ENCODE data around the gene ANKRD44. TPM values are rescaled to one million over a fixed set of nuclear protein-coding genes. Genes with fewer than 3 reads are reported as not detected.

Gene ANKRD44
- total RNA-seq, 1 donor from 2014 or later, result 12.0 TPM

DNA sequence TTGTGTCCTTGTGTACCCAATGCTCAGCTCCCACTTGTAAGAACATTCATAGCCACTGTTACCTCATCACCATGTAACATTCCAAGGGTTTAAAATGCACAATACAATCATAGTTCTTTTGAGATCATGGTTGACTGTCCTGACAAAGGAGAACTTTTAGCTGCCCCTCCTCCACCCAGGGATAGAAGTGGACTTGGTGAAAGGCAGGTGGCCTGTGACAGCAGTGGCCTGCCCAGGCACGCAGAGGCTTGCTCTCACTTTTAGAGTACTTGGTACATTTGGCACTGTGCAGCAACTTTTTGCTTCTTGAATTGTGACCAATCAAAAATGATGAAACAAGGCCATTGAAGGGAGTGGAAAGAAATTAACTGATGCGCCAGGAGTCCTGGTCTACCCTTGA is 108.7 kb downstream of the ANKRD44 start:
- TF ChIP-seq, protein P1, sequence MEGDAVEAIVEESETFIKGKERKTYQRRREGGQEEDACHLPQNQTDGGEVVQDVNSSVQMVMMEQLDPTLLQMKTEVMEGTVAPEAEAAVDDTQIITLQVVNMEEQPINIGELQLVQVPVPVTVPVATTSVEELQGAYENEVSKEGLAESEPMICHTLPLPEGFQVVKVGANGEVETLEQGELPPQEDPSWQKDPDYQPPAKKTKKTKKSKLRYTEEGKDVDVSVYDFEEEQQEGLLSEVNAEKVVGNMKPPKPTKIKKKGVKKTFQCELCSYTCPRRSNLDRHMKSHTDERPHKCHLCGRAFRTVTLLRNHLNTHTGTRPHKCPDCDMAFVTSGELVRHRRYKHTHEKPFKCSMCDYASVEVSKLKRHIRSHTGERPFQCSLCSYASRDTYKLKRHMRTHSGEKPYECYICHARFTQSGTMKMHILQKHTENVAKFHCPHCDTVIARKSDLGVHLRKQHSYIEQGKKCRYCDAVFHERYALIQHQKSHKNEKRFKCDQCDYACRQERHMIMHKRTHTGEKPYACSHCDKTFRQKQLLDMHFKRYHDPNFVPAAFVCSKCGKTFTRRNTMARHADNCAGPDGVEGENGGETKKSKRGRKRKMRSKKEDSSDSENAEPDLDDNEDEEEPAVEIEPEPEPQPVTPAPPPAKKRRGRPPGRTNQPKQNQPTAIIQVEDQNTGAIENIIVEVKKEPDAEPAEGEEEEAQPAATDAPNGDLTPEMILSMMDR (IDR thresholded peaks at IDR 0.05; ENCODE audit: partially characterized antibody, unreplicated experiment), result no peak
- Mint-ChIP-seq H3K27me3 (ENCODE audit: unreplicated experiment) (no peaks in the 10 kb centered on the region), H3K27ac (ENCODE audit: unreplicated experiment) (no peak overlapping the region), H3K4me3 (ENCODE audit: unreplicated experiment) (no peak overlapping the region), H3K4me1 (ENCODE audit: low read depth, unreplicated experiment) (no peaks in the 10 kb centered on the region), H3K9me3 (ENCODE audit: unreplicated experiment) (peaks cover 1% of the 10 kb centered on the region), H3K36me3 (ENCODE audit: unreplicated experiment) (no peaks in the 10 kb centered on the region)
- no peak for DNase-seq

DNA sequence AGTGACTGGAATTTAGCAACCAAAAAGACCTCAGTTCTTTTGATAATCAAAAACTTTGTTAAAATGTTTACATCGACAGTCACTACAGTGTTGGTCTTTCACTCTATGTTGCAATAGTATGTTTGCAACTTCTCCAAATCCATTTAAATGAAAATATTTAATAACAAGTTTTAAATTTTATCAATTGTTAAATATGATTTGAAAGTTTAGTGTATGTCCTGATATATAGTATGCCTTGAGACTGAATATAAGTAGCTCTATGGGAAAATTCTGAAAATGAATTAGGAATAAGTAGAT is 109.9 kb downstream of the ANKRD44 start:
- Mint-ChIP-seq H3K27ac (ENCODE audit: unreplicated experiment) (no peak overlapping the region), H3K4me1 (ENCODE audit: low read depth, unreplicated experiment) (no peaks in the 10 kb centered on the region), H3K4me3 (ENCODE audit: unreplicated experiment) (no peak overlapping the region), H3K9me3 (ENCODE audit: unreplicated experiment) (peaks cover 1% of the 10 kb centered on the region), H3K27me3 (ENCODE audit: unreplicated experiment) (no peaks in the 10 kb centered on the region), H3K36me3 (ENCODE audit: unreplicated experiment) (no peaks in the 10 kb centered on the region)
- TF ChIP-seq, protein P1 (IDR thresholded peaks at IDR 0.05; ENCODE audit: partially characterized antibody, unreplicated experiment), result no peak
- DNase-seq, result no peak

DNA sequence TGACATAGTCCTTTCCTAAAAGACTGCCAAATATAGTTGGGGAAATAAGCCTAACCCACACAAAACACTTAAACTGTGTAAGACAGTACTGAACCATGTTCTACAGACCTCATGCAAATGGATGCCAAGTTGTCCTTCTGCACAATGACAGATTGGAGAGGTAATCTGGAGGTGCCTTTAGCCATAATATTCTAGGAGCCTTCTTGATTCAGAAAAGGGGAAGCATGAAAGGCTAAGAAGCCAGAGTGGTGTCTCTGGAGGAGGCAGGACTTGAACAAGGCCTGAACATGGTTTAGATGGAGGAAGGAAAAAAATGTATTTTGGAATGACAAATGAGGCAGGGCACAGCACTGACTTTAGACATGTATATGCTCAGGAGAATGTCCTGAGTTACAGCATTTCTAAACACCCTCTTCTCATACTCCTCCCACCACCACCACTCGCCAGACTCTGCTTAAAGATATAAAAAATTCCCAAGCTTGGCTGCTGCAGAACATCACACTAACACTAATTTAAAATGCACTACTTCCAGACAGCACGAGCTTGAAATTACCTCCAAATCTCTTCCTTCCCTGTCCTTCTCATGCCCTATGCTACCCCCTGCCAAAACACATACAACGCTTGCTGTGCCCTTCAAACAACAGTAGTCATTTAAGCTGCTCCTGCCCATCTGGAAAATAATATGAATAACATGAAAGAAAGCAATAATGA is 110.4 kb downstream of the ANKRD44 start:
- Mint-ChIP-seq H3K4me3 (ENCODE audit: unreplicated experiment) (no peak overlapping the region), H3K9me3 (ENCODE audit: unreplicated experiment) (peaks cover 1% of the 10 kb centered on the region), H3K4me1 (ENCODE audit: low read depth, unreplicated experiment) (no peaks in the 10 kb centered on the region), H3K36me3 (ENCODE audit: unreplicated experiment) (no peaks in the 10 kb centered on the region), H3K27ac (ENCODE audit: unreplicated experiment) (no peak overlapping the region), H3K27me3 (ENCODE audit: unreplicated experiment) (no peaks in the 10 kb centered on the region)
- no peak for DNase-seq
- TF ChIP-seq, protein P1 (IDR thresholded peaks at IDR 0.05; ENCODE audit: partially characterized antibody, unreplicated experiment), result no peak

DNA sequence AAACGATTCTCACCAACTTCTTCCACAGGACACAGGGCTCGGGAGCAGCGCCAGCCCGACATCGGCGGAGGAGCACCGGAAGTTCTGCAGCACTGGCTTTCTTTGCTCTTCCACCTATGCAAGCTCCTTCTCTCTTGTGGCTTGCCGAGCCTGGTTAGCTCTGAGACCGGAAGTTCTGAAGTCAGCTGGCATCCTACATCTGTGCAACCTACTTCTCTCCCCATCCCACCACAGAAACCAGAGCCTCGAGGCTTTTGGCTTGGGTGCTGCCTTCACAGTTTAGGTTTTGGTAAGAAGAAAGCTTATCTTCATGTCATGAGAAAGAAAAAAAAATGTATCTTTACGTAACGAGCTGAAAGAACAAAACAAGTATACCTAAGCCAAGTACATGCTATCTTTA is 111.7 kb downstream of the ANKRD44 start:
- Mint-ChIP-seq H3K36me3 (ENCODE audit: unreplicated experiment) (no peaks in the 10 kb centered on the region), H3K9me3 (ENCODE audit: unreplicated experiment) (peaks cover 1% of the 10 kb centered on the region), H3K4me1 (ENCODE audit: low read depth, unreplicated experiment) (no peaks in the 10 kb centered on the region), H3K27me3 (ENCODE audit: unreplicated experiment) (no peaks in the 10 kb centered on the region), H3K4me3 (ENCODE audit: unreplicated experiment) (no peak overlapping the region), H3K27ac (ENCODE audit: unreplicated experiment) (no peak overlapping the region)
- DNase-seq, result no peak
- TF ChIP-seq, protein P1 (IDR thresholded peaks at IDR 0.05; ENCODE audit: partially characterized antibody, unreplicated experiment), result no peak

DNA sequence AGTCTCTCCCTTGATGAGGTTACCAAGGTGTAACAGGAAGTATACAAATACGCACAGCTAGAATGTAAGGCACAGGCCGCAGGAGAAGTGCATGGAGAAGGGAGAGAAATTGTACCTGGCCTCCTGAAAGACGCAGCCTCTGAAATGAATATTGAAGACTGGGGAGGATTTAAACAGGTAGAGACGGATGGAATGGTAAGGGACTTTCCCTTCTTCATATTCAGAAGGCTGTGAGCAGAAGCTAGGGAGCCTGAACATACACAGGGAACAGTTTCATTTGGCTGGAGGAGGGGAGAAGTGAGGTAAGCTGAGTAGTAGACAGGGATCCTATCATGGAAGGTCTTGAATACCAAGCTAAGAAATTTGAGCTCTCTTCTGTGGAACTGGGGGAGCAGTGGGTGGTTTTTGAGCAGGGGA is 112.7 kb downstream of the ANKRD44 start:
- Mint-ChIP-seq H3K9me3 (ENCODE audit: unreplicated experiment) (peaks cover 1% of the 10 kb centered on the region), H3K27me3 (ENCODE audit: unreplicated experiment) (no peaks in the 10 kb centered on the region), H3K4me1 (ENCODE audit: low read depth, unreplicated experiment) (no peaks in the 10 kb centered on the region), H3K27ac (ENCODE audit: unreplicated experiment) (no peak overlapping the region), H3K4me3 (ENCODE audit: unreplicated experiment) (no peak overlapping the region), H3K36me3 (ENCODE audit: unreplicated experiment) (no peaks in the 10 kb centered on the region)
- DNase-seq, result no peak
- TF ChIP-seq, protein P1 (IDR thresholded peaks at IDR 0.05; ENCODE audit: partially characterized antibody, unreplicated experiment), result no peak
